GM21786 (cell line): Measurements from ENCODE around the gene IL17REL.

Experiments
- ATAC-seq: cut with Tn5 transposase; IDR thresholded peaks from one replicate; pipeline ENCODE4 v1.9.1; 2021; ENCODE audit not compliant: unreplicated experiment

The IL17REL gene

DNA sequence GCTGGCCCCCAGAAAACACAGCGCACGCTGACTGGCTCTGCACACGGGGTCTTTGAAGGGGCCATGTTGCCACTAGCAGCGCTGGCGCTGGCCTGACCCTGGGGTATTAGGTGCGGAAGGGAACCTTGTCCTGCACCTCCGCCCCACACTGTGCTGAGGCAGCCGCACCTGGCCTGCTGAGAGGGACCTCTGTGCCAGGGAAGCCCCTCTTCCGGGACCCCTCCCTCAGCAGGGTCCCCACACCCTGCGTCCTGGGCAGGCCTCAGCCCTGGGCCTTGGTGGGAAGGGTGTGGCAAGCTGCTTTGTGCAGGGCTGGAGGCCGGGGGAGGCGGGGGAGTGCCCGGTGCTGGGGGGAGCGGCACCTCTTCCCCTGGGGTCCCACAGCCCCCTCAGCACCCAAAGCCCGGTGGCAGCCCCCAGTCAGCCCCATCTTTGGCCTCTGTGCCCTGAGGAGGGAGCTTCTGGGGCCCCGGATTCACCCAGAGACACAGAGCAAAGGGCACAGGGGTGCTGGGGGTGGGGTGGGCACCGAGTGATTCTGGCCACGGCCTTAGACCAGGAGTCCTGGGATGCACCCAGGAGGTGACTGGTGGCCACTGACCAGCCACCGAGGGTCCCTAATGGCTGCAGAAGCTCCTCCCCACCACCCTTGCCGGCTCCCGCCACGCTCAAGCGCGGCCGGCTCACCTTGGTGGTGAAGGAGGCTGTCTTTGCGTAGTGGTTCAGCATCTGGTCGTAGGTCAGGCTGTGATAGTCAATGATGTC lies 34.1 kb upstream of the IL17REL start:
- no peak for ATAC-seq

DNA sequence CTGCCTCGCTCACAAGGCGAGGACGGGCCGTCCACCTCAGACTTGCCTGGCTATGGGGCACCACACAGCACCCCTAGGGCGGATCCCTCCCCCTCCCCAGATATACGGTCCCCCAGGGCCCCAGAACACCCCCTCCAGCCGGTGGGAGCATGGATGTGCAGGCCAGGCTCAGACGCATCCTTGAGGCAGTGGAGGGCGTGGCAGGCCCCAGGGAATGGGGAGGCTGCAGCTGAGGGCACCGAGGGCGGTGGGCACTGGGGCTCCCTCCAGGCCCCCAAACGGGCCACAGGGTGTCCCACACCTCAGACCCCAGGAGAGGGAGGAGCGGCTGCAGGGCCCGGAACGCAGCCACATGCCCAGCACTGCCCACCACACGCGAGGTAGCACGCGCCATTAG lies 33.5 kb upstream of the IL17REL start:
- no peak for ATAC-seq

DNA sequence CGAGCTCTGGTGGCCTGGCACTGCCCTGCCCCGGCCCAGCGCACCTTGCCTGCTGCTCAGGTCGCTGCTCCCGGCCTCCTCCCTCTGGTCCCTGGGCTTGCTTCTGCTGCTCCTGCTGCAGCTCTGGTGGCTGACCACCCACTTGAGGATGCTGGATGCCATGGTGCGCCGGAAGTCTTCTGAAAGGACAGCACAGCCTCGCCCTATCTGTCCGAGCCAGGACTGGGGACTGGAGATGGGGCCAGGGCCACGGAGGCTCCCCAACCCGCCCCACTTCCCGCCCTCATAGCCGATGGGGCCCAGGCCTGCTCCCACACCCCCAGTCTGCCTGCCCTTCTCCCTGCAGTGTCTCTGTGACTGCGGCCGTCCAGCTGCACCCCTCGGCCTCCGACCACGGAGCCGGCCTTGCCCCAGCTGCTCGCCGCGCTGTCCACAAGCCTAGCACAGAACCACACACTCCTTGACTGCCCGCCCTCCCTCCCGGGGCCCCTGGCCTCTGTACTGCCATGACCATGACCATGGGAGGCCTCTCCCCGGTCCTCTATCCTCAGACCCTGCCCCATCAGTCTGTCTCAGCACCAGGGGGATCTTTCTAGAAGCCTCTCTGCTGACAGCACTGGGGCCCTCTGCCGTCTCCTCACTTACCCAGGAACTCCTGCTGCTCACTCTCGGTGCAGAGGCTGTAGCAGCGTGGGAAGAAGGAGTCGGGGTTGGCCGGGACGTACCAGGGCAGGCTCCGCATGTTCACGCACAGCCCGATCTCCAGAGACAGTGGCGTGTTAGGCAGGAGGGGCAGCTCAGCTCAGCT lies 32.9 kb upstream of the IL17REL start:
- ATAC-seq = no peak

DNA sequence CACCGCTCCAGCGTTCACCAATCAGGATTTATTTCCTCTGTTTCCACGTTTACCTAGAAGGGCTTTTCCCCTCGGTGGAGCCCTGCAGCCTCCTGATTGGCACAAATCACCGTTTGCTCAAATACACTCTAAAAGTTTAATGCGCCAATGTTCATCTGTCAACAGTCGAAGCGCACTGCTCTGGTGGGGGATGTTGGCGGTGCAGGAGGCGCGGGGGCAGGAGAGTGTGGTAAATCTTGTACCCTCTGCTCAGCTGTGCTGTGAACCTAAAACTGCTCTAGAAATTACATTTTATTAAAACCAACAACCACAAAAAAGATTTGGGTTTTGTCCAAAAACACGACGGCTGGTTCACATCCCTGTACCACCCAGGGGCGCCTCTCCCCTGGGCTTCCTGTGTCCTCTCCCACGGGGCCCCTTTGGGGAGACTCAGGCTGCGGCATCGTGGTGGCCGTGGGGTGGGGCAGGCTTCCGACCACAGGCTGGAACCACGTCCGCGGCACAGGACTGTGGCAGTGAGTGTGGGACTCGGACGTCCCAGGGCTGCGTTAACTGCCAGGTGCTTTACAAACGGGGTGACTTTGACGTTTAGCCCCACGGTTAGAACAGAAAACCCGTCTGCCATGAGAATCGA lies 32.0 kb upstream of the IL17REL start:
- no peak for ATAC-seq

DNA sequence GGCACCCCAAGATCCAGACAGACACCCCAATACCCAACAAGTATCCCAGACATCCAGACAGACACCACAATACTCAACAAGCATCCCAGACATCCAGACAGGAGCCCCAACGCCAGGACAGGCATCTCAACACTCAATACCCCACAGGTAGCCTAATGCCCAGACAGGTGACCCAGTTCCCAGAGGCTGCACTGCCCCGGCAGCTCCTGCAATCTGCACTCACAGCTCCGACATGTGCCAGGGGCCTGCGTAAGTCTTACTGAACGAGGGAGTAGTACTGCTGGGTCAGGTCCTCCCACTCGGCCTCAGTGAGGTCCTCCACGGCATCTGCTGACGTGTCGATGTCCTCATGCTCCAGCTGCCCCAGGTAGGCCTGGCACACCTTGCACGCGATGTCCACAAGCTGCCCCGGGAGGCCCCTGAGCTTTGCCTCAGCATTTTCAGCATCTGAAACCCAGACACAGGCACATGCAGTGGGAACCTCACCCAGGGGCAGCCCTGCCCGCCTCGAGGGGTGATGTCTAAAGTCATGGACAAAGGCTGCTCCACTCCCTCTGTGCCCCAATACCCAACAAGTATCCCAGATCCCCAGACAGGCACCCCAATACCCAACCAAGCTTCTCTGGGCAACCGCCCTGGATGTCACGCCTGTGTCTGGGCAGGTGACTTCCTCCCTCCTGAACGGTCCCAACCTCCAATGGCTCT lies 28.9 kb upstream of the IL17REL start:
- no peak for ATAC-seq

DNA sequence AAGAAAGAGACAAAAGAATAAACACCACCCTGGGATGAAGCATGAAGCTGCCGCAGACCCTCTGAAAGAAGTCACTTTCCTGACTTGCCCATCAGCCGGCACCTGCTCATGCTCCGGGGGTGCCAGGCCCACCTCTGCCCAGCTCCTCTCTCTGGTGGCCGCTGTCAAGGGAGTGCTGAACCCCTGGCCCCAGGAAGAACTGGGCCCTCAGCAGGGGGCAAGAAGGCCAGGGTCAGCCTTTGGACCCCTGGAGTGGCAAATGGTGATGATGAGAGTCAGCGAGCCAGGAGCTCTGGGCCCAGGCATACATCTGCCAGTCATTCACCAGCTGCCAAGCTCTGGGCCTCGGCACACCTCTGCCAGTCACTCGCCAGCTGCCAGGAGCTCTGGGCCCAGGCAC lies 28.2 kb upstream of the IL17REL start:
- ATAC-seq = no peak

DNA sequence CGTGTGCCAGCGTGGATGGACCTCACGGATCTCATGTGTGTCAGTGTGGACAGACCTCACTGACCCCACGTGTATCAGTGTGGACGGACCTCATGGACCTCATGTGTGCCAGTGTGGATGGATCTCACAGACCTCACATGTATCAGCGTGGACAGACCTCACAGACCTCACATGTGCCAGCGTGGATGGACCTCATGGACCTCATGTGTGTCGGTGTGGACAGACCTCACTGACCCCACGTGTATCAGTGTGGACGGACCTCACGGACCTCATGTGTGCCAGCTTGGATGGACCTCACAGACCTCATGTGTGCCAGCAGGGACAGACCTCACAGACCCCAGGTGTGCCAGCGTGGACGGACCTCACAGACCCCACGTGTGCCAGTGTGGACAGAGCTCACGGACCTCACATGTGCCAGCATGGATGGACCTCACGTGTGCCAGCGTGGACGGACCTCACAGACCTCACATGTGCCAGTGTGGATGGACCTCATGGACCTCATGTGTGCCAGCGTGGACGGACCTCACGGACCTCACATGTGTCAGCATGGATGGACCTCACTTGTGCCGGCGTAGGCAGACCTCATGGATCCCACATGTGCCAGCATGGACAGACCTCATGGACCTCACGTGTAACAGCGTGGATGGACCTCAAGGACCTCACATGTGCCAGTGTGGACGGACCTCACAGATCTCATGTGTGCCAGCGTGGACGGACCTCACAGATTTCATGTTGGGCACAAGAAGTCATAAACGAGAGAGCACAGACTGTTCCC lies 27.3 kb upstream of the IL17REL start:
- no peak for ATAC-seq

DNA sequence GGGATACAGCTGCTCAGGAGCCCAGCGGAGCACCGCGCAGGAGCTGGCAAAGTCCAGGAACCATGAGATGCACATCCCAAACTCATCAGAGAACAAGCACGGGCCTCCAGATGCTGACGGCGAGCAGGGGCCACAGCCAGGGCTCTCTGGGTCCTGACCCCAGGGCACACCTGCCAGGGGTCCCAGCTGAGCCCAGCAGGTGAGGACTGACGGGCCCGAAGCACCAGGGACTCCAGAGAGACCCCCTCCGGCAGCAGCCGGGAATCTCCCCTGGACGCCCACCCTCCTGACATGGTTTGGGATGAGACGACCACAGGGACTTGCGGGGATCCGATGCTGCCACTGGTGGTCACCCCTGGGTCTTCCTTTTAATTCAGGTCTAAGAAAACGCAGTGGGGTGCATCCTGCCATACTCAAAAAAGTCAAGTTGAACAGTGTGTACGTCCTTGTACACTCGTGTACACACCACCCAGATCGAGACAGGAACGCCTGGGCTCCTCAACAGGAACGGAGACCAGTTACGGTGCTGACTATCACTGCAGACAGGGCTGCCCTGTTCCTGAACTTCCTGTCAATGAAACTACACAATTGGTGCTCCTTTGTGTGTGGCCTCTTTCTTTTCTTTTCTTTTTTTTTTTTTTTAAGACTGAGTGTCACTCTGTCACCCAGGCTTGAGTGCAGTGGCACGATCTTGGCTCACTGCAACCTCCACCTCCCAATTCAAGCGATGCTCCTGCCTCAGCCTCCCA lies 23.6 kb upstream of the IL17REL start:
- ATAC-seq = no peak

DNA sequence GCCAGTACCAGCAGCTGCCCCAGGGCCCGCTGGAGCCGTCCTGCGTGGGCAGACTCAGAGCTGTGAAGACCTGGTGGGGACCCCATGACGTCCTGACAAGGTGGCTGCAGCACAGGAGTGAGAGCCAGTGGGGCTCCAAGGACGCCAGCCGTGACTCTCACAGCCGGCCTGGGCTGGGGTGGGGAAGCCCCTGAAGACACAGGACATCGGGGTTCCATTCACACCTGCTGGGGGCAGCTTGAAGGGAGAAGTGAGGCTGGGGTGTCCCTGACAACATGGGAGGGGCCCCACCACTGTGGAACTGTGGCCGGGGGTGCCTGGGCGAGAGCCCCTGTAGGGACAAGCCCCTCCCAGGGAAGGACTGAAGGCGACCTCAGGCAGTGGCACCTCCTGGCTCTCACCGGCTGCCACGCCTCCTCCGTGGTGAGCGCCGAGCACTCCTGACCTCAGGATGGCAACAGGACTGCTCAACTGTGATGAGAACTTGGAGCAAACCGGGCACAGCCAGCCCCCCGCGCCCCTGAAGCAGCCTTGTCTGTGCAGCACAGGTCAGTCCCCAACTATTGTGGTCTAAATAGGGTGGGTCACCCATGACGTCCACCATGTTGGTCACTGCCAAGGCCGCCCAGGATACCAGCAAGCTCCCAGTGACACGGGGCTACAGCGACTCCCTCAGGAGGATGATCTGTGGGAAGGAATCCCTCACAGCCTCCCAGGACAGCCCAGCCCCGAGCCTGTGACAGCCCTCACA lies 22.7 kb upstream of the IL17REL start:
- ATAC-seq = no peak

DNA sequence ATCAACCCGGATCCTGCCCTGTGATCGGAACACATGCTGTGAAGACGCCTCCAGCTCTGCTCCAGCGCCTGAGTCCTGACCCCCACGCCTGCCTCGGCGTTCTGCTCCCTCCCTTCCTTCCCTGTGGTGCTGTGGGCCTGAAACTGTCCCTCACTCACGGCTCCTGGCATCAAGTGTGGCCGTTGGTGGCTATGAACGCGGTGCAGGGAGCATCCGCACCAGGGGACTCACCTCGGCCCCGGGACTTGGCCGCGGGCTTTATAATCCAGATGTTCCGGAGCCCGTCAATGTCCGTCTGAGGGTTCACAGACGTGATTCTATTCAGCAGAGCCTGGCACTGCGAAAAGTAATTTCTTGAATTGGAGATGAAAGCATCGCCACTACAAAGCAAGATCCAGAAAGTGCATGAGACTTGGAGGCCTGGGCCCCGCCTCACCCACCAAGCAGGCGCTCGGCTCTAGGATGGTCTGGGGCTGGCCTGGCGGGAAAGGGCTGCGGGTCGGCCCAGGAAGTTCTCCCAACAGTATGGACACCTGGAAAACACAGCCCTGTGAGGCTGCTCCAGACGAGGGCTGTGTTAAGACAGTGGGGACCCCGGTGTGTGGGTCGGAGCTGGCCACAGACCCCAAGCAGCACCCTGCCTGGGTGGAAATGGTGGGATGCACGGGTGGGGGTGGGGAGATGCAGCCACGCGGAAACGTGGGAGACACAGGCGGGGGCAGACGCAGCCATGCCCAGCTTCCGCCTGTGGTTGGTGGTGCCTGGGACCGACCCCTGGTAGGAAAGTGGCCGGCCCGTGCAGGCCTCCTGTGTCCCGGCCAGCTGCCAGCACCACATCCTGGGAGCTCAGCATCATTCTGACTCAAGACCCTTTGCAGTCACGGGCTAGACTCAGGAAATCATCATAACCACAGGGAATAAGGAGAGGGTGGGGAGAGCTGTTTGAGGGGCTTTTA lies 21.8 kb upstream of the IL17REL start:
- no peak for ATAC-seq

DNA sequence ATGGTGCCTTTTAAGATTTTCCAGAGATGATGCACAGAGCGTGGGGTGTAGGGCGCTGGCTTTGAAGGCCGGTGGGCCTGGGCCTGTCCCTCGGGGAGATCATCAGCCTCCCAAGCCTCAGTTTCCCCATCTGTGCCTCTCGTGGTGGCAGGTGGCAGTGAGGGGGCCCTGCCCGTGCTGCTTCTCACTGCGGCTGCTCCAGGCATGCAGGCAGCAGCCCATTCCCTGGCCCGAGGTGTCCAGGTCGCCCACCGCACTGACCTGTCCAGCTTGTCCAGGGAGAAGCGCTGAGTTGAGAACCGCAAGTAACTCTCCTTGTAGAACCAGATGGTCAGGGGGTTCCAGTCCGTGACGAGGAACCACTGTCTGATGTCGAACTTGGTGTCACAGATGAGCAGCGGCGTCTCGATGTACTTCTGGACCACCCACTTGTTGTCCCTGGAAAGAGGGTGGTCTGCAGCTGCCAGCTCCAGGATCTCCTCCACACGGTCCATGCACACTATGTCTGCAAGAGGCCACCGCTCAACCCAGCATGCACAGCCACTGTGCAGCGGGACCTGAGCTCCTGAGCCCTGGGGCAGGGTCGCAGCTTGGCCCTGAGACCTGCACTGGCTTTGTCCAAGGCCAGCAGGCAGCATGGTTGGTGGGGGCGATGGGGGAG lies 20.5 kb upstream of the IL17REL start:
- ATAC-seq = no peak

DNA sequence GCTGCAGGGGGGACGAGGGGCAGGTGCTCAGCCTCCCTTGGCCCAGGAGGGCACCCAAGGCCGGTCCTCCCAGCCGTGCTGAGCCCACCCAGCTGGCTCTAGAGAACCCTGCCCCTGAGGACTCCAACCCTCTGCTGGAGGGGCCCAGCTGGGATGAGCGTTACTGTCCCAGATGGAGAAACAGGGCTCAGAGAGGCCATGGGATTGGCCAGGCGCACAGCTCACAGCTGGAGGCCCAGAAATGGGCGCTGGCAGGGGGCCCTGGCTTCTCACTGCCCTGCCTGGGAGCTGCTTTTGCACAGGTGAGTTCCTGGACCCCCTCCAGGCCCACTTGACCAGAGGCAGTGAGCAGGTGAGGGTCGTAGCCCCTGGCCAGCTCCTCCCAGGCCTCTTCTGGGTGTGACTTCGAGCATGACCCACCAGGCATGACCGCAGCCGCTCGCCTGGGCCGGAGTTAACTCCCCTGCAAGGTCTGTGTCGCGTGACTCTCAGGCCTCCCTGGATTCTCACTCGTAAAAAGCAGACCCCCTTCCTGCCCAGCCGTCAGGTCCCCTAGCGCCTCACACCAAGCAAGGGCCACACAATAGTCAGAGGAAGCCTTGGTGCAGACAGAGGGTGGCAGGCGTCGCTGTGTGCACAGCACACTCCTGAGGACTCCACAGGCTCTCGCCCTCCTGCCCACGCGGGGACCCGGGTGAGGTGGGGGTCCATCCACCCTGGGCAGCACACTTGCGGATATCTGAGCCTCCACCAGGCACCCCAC lies 19.7 kb upstream of the IL17REL start:
- ATAC-seq = no peak

DNA sequence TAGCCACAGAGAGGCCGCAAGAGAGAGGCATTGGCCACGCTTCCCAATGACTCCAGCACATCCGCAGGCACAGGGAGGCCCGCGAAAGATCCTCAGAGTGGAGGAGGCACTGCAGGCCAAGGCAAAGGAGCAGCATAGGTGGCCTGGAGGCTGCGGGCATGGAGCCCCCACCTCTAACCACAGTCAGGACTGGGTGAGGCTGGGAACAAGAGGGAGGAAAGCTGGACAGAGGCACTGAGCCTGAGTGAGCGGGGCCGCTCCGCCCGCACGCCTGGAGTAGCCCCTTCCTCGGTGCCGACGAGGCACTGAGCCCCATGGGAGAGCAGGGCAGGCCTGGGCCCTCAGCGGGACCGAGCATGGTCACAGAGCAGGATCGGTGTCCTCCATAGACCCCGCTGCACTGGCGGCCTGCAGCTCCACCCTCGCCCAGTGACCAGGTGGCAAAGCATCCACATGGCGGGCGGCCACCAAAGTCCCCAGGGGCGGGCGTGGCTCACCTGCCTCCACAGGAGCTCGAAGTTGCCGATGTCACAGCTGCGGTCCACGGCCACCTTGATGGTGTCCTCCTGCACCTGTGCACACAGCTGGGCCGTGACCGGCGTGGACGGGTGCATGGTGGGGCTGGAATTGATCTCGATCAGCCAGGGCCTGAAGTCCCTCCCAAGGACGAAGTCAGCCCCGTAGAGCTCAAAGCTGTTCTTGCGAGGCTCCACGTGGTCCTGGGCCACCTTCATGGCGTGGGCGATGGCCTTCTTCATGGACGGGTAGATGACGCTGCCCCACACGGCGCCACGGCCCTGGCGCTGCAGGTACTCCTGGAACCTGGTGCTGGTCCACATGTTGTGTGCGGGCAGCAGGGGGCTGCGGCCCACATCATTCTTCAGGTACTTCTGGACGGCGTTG lies 18.9 kb upstream of the IL17REL start:
- no peak for ATAC-seq

DNA sequence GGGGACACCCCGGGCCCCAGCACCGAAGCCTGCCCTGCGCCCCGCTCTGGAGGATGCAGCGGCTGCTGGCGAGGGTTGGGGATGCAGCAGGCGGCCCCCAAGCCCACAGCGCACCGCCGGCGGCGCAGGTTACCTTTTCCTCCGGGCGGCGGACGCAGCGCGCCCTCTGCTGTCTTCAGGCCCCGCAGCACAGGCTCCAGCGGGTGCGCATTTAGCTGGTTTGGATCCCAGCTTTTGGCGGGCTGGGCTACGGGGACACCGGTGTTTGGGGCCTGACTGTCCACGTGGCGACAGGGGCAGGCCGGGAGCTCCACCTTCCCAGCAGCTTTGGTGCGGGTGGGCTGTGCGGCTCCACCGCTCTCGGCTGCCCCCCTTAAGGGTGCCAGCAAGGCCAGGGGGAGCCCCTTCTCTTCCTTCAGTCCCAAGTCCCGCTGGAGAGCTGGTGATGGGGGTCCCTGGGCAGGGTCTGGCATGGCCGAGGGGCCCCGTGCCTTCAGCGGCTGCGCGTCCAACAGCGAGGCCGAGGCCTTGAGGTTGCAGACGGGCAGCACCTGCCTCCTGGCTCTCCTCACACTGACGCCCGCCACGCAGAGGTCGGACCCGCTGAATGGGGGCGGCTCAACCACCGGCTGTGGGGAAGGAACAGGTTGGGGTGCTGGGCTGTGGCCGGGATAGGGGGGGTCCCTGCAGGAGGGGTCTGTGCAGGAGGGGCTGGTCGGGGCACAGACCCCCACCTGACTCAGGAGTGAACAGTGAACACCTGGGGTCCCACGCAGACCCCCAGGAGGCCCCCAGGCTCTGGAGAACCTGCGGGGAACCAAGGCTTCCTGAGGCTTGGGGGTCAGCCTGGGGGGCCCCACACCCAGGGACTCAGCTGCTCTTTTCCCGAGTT lies 18.0 kb upstream of the IL17REL start:
- ATAC-seq = peak; percentile 58
